GM18870 (cell line): ENCODE results near the gene MT1B.

ENCODE experiments used
- ATAC-seq: cut with Tn5 transposase; IDR thresholded peaks from one replicate; pipeline ENCODE4 v1.9.1; 2021; ENCODE audit warnings: moderate library complexity; ENCODE audit not compliant: unreplicated experiment

The MT1B gene

GRCh38 chr16:56636616-56637413 is 14.9 kb upstream of the MT1B start:
- ATAC-seq = no peak

GRCh38 chr16:56637814-56638750 is 13.6 kb upstream of the MT1B start, which contains the start of gene MT1A:
TSS of gene MT1A (plus strand) at chr16:56638666. CDS start at chr16:56638739, 73 bp downstream.
- no peak for ATAC-seq

GRCh38 chr16:56639045-56639444 is 12.6 kb upstream of the MT1B start:
- ATAC-seq = no peak

GRCh38 chr16:56640076-56640475 is 11.6 kb upstream of the MT1B start:
- ATAC-seq = no peak

DNA sequence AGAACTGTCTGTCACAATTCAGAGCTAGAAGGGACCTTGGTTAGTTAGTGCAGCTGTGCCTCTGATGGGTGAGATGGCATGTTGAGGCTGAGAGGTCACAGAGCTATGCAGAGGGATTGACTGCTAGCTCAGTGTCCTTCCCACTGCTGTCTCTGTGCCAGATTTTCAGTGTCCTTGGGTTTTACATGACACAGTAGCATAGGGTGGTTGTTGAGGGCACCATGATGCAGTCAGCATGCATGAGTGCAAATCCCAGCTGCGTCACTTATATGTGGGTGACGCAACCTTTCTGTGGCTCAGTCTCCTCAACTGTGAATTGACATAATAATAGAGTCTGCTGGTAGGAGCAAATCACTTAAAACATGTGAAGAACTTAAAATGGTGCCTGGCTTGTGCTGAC is 10.5 kb upstream of the MT1B start:
- ATAC-seq = no peak

- no peak for ATAC-seq
These were observed 8.5 kb upstream of the MT1B start for GRCh38 chr16:56643080-56643778.

DNA sequence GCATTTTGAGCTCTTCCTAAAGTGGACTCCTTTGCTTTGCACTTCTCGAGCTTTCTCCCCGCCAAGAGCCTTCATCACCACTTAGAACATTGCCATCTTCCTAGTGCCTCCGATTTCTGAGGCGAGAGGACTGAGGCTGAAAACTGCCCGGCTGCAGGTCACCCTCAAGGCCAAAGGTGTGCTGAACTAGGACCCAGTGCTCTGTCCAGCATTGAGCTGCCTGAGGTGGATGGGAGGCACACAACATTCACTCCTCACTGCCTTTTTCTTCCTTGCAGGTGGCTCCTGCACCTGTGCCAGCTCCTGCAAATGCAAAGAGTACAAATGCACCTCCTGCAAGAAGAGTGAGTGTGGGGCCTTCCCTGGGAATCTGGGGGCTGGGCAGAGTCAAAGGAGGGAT is 7.9 kb upstream of the MT1B start:
- ATAC-seq = no peak

DNA sequence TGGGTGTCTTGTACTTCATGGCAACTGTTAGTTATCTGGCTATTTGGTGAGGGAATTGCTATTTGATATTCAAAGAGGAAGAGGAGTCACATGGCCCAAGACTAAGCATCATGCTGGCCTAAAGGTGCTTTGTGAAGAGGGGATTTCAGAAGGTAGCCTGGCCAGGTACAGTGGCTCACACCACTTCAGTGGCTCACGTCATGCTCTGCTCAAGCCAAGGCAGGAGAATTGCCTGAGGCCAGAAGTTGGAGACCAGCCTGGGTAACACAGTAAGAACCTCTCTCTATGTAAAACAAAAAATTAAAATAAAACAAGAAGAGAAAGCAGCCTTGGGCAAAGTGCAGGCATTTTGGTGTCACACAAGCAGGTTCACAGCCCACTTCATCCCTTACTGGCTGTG is 6.4 kb upstream of the MT1B start:
- no peak for ATAC-seq

- ATAC-seq = no peak
These were observed 5.8 kb upstream of the MT1B start for GRCh38 chr16:56645838-56646237.

GRCh38 chr16:56647641-56648431 is 3.9 kb upstream of the MT1B start:
- ATAC-seq = no peak

- ATAC-seq = no peak
These were observed 2.4 kb upstream of the MT1B start for GRCh38 chr16:56649271-56649670.

GRCh38 chr16:56649820-56650219 is 1.9 kb upstream of the MT1B start:
- ATAC-seq = no peak

DNA sequence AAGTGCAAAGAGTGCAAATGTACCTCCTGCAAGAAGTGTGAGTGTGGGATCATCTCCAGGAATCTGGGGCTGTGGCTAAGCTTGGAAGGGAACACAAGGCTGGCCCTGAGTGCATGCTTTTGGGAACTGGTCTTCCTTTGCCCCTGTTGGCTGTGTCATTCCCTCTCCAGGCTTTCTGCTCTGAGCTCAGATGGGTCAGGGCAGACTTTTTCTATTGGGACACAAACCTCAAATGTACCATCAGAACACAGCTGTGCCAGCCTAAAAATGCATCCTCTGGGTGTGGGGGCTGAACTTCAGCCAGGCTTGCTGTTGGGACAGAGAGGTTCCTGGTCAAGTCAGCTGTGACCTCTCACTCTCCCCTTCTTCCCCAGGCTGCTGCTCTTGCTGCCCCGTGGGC is 914 bp downstream of the MT1B start:
- no peak for ATAC-seq

DNA sequence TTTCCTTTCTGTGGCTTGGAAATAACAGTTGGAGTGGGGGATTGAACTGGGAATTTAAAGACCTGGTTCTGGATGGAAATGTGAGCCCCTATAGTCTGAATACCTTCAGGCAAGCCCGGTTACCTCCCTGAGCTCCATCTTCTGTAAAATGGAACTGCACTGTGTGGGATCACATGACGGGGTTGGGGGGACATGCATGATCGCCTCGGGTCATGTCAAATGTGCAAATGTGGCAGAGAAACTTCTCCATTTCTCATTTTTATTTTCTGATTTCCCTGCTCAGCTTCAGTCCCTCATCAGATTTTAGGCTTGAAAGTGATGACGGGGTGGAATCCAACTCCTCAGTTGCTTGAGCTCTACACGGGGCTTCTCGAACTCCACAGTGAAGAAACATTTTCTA is 1.5 kb downstream of the MT1B start:
- no peak for ATAC-seq

GRCh38 chr16:56657555-56658326 is 6.1 kb downstream of the MT1B start, which contains the start of gene MT1F:
TSS of gene MT1F (plus strand) at chr16:56657959. CDS start at chr16:56658059, 100 bp downstream.
- no peak for ATAC-seq

DNA sequence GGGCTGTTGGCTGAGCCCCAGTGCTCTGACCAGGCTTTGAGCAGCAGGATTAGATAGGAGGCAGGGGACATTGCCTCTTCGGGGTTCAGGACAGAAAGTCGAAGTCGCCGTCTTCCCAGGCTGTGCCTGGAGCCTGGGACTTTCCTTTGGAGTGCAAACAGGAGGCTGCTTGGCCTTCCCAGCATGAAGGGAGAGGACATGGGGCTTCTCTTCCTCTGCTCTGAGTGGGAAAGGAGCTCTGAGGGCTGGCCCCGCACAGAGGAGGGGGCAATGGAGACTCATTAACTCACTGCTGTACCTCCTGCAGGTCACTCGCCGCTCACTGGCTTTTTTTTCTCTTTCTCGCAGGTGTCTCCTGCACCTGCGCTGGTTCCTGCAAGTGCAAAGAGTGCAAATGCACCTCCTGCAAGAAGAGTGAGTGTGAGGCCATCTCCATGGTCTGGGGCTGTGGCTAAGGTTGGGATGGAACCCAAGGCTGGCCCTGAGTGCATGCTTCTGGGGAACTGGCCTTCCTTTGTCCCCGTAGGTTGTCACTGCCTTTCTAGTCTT is 6.7 kb downstream of the MT1B start:
- no peak for ATAC-seq

- ATAC-seq = no peak
These were observed 11.0 kb downstream of the MT1B start for GRCh38 chr16:56662357-56663354.

- no peak for ATAC-seq
These were observed 12.8 kb downstream of the MT1B start for GRCh38 chr16:56664506-56664905.
